NCI-H1417 (cell line): ENCODE measurements around the gene PACRG.

Experiments used
- DNase-seq, 3 experiments: peaks; one replicate each; lab custom pipeline; 2025; lab: John Stamatoyannopoulos, UW

The PACRG gene

GRCh38 chr6:163008626-163009025, 280.9 kb downstream of the PACRG start:
- no peak for DNase-seq

GRCh38 chr6:163010145-163010544, 282.4 kb downstream of the PACRG start:
- DNase-seq: peak in 2 of 3 experiments; percentile 40 to 72

GRCh38 chr6:163014736-163015135, 287.0 kb downstream of the PACRG start:
- no peak for DNase-seq

GRCh38 chr6:163017801-163018200, 290.0 kb downstream of the PACRG start:
- no peak for DNase-seq

GRCh38 chr6:163019926-163020325, 292.2 kb downstream of the PACRG start:
- peak in 1 of 3 experiments; percentile 33 for DNase-seq

GRCh38 chr6:163021054-163021453, 293.3 kb downstream of the PACRG start:
- DNase-seq: no peak

GRCh38 chr6:163023700-163024099, 295.9 kb downstream of the PACRG start:
- DNase-seq: no peak

- DNase-seq: no peak
These were observed 299.1 kb downstream of the PACRG start for GRCh38 chr6:163026893-163027292.

GRCh38 chr6:163030980-163031379, 303.2 kb downstream of the PACRG start:
- no peak for DNase-seq

- DNase-seq: no peak
These were observed 304.2 kb downstream of the PACRG start for GRCh38 chr6:163031931-163032330.

- DNase-seq: peak in 1 of 3 experiments; percentile 32
These were observed 308.4 kb downstream of the PACRG start for GRCh38 chr6:163036160-163036645.

- DNase-seq: no peak
These were observed 310.5 kb downstream of the PACRG start for GRCh38 chr6:163038317-163038716.

GRCh38 chr6:163048345-163048744, 320.6 kb downstream of the PACRG start:
- no peak for DNase-seq

- no peak for DNase-seq
These were observed 326.0 kb downstream of the PACRG start for GRCh38 chr6:163053667-163054344.

- no peak for DNase-seq
These were observed 326.9 kb downstream of the PACRG start for GRCh38 chr6:163054641-163055040.

- DNase-seq: no peak
These were observed 329.5 kb downstream of the PACRG start for GRCh38 chr6:163057260-163057659.

GRCh38 chr6:163062790-163063189, 335.0 kb downstream of the PACRG start:
- DNase-seq: no peak

- DNase-seq: no peak
These were observed 335.8 kb downstream of the PACRG start for GRCh38 chr6:163063561-163063960.

- no peak for DNase-seq
These were observed 336.6 kb downstream of the PACRG start for GRCh38 chr6:163064397-163064796.

GRCh38 chr6:163066200-163066599, 338.4 kb downstream of the PACRG start:
- no peak for DNase-seq

- no peak for DNase-seq
These were observed 349.4 kb downstream of the PACRG start for GRCh38 chr6:163077134-163077533.

- no peak for DNase-seq
These were observed 350.9 kb downstream of the PACRG start for GRCh38 chr6:163078712-163079111.

GRCh38 chr6:163080228-163080627, 352.5 kb downstream of the PACRG start:
- DNase-seq: no peak

- DNase-seq: no peak
These were observed 355.4 kb downstream of the PACRG start for GRCh38 chr6:163083141-163083540.
